Iris pigment epithelial cell (primary cell): ENCODE results near the gene CTSW.
"Not testable (repeated sequence)": the region's sequence is repeated elsewhere in the genome, so short reads cannot be mapped to it uniquely, and the experiment has no call there.

ENCODE experiments used
- DNase-seq: peaks from one replicate; pipeline ENCODE4 v3.0.0-alpha.2; 2011; ENCODE audit warnings: low read depth

The CTSW gene

GRCh38 chr11:65886826-65887722, 7.4 kb downstream of the CTSW start:
- DNase-seq: no peak

- DNase-seq: peak; percentile 59
Observed at GRCh38 chr11:65887723-65888162, 8.1 kb downstream of the CTSW start.

GRCh38 chr11:65888163-65888814, 8.7 kb downstream of the CTSW start, which contains the start of gene FIBP:
FIBP (minus strand) TSS chr11:65888471; CDS start chr11:65888418, 53 bp downstream.
- peak; percentile 98 for DNase-seq

- peak; percentile 96 for DNase-seq
Observed at GRCh38 chr11:65890324-65891218, 10.9 kb downstream of the CTSW start, which contains the start of gene CCDC85B. CCDC85B (plus strand) TSS chr11:65890673; CDS start chr11:65890784, 111 bp downstream.

GRCh38 chr11:65891219-65892136, 11.8 kb downstream of the CTSW start:
- peak; percentile 28 for DNase-seq

- not testable (repeated sequence) for DNase-seq
Observed at GRCh38 chr11:65892137-65892540, 12.5 kb downstream of the CTSW start.

- no peak for DNase-seq
Observed at GRCh38 chr11:65892661-65893317, 13.2 kb downstream of the CTSW start.

- no peak for DNase-seq
Observed at GRCh38 chr11:65894034-65894591, 14.5 kb downstream of the CTSW start.

GRCh38 chr11:65895482-65895981, 15.9 kb downstream of the CTSW start:
- no peak for DNase-seq

- no peak for DNase-seq
Observed at GRCh38 chr11:65896034-65896999, 16.7 kb downstream of the CTSW start.

GRCh38 chr11:65897020-65897471, 17.4 kb downstream of the CTSW start:
- DNase-seq: peak; percentile 38

GRCh38 chr11:65898656-65899355, 19.2 kb downstream of the CTSW start:
- DNase-seq: peak; percentile 42

GRCh38 chr11:65899356-65900124, 19.9 kb downstream of the CTSW start:
- DNase-seq: peak; percentile 78

GRCh38 chr11:65900125-65900898, 20.7 kb downstream of the CTSW start, which contains the start of gene FOSL1:
FOSL1 (minus strand) TSS chr11:65900388; CDS start chr11:65900339, 49 bp downstream.
- peak; percentile 98 for DNase-seq

GRCh38 chr11:65900899-65901180, 21.2 kb downstream of the CTSW start:
- no peak for DNase-seq

GRCh38 chr11:65903068-65903481, 23.4 kb downstream of the CTSW start:
- peak; percentile 74 for DNase-seq
